Gastrocnemius medialis (tissue), 4 donors: Measurements from ENCODE around the gene CACNA1S. TPM values are rescaled to one million over a fixed set of nuclear protein-coding genes. Genes with fewer than 3 reads are reported as not detected.

ENCODE experiments used
- ATAC-seq, 2 donors: fragments of 150-250 bp; one replicate each; pipeline ENCODE4 v1.9.1; 2016
- DNase-seq, 2 donors: peaks; one replicate each; pipeline ENCODE4 v3.0.0-alpha.2; 2019
- H3K27ac ChIP-seq, 4 donors: fragments of 200-600 bp; sonication (generic); 1 replicate in 1 of 4; 2 replicates in 3 of 4; pipeline ENCODE4 v1.5.1; 2016 to 2018; ENCODE audit warnings: mild to moderate bottlenecking in 2 of 4, moderate library complexity in 1 of 4
- H3K27me3 ChIP-seq, 3 donors: fragments of 200-600 bp; sonication (generic) in 2 of 3; 1 replicate in 1 of 3; 2 replicates in 2 of 3; pipeline versions ENCODE4 v1.5.1 to v1.6.0; 2016 to 2019; ENCODE audit warnings: mild to moderate bottlenecking in 1 of 3, moderate library complexity in 1 of 3
- H3K36me3 ChIP-seq, 2 donors: fragments of 200-600 bp; sonication (generic) in 1 of 2; one replicate each; pipeline ENCODE4 v1.5.1; 2017 to 2018
- H3K4me1 ChIP-seq, 2 donors: fragments of 200-600 bp; sonication (generic) in 1 of 2; one replicate each; pipeline ENCODE4 v1.5.1; 2016 to 2017; ENCODE audit warnings: mild to moderate bottlenecking in 2 of 2
- H3K4me3 ChIP-seq, 4 donors: fragments of 200-600 bp; sonication (generic) in 3 of 4; 1 replicate in 1 of 4; 2 replicates in 3 of 4; pipeline ENCODE4 v1.5.1; 2016 to 2019; ENCODE audit warnings: mild to moderate bottlenecking in 2 of 4
- H3K9me3 ChIP-seq, 3 donors: fragments of 200-600 bp; sonication (generic) in 2 of 3; 1 replicate in 1 of 3; 2 replicates in 2 of 3; pipeline ENCODE4 v1.5.1; 2016 to 2019
- CTCF ChIP-seq, 5 experiments: fragments of 450-650 bp in 3 of 5; fragments of 200-600 bp in 2 of 5; sonication (generic) in 2 of 5; IDR thresholded peaks in 4 of 5; conservative IDR thresholded peaks in 1 of 5; 1 replicate in 4 of 5; 2 replicates in 1 of 5; pipeline ENCODE4 v1.5.1; 2016 to 2019; ENCODE audit warnings: antibody characterized with exemption in 5 of 5, mild to moderate bottlenecking in 3 of 5, moderate library complexity in 3 of 5
- POLR2A ChIP-seq, 2 donors: fragments of 450-650 bp; IDR thresholded peaks; one replicate each; pipeline ENCODE4 v1.6.1; 2017; ENCODE audit warnings: antibody characterized with exemption in 2 of 2, mild to moderate bottlenecking in 2 of 2, moderate library complexity in 2 of 2
- in situ Hi-C, 4 donors: fragments of 200-750 bp; cut with MboI; loops; one replicate each; pipeline versions ENCODE4 v1.15.0 to v1.8.0; 2017; ENCODE audit warnings: low sequenced_read_pairs in 4 of 4
- intact Hi-C: fragments of 100-400 bp; cut with DNase I; formaldehyde crosslinking; loops from one replicate; pipeline ENCODE4 v1.15.1; 2023; ENCODE audit warnings: low total_unique reads
- total RNA-seq, 4 donors: library from RNA; depleted of rRNA; stranded (reverse); fragments of >200 nt; gene quantifications; one replicate each; pipeline versions ENCODE4 v1.1.0 to v1.2.3, GENCODE V29; 2016

CACNA1S gene
- total RNA-seq, 4 donors from 2014 or later, result 74.3 to 93.5 (median 81.2) TPM

GRCh38 chr1:201077736-201078135 is 34.5 kb downstream of the CACNA1S start:
- H3K4me1 ChIP-seq, result no peaks in the 10 kb centered on the region
- peak overlapping the region in 1 of 4 donors; percentile 27 for H3K27ac ChIP-seq
- H3K36me3 ChIP-seq, result peaks cover 0 to 42% of the 10 kb centered on the region in 2 donors
- in situ Hi-C loops (no loop called here), intact Hi-C loops (no loop called here)
- DNase-seq, result no peak
- H3K4me3 ChIP-seq, result no peak overlapping the region
- no peak for ATAC-seq
- no peaks in the 10 kb centered on the region for H3K27me3 ChIP-seq
- TF ChIP-seq POLR2A (IDR thresholded peaks at IDR 0.05) (no peak), CTCF (IDR thresholded peaks at IDR 0.05 in 4 of 5, conservative IDR thresholded peaks at IDR 0.05 in 1 of 5) (no peak)
- no peaks in the 10 kb centered on the region for H3K9me3 ChIP-seq

GRCh38 chr1:201077116-201077515 is 35.1 kb downstream of the CACNA1S start:
- intact Hi-C loops, result no loop called here

GRCh38 chr1:201076092-201076491 is 36.1 kb downstream of the CACNA1S start:
- no peaks in the 10 kb centered on the region for H3K4me1 ChIP-seq
- in situ Hi-C loops (no loop called here), intact Hi-C loops (no loop called here)
- no peaks in the 10 kb centered on the region for H3K9me3 ChIP-seq
- H3K27ac ChIP-seq, result peak overlapping the region in 1 of 4 donors; percentile 43
- no peak overlapping the region for H3K4me3 ChIP-seq
- TF ChIP-seq POLR2A (IDR thresholded peaks at IDR 0.05) (no peak), CTCF (IDR thresholded peaks at IDR 0.05 in 4 of 5, conservative IDR thresholded peaks at IDR 0.05 in 1 of 5) (no peak)
- DNase-seq, result no peak
- H3K27me3 ChIP-seq, result no peaks in the 10 kb centered on the region
- H3K36me3 ChIP-seq, result peaks cover 0 to 38% of the 10 kb centered on the region in 2 donors
- ATAC-seq, result no peak

More at GRCh38 chr1:201077116-201077515, 35.1 kb downstream of the CACNA1S start:
- DNase-seq (no peak), ATAC-seq (no peak)
- Histone ChIP-seq H3K27ac (peak overlapping the region in 1 of 4 donors; percentile 43), H3K36me3 (peaks cover 0 to 43% of the 10 kb centered on the region in 2 donors), H3K4me1 (no peaks in the 10 kb centered on the region), H3K9me3 (no peaks in the 10 kb centered on the region), H3K27me3 (no peaks in the 10 kb centered on the region), H3K4me3 (no peak overlapping the region)
- in situ Hi-C loops, result no loop called here
- TF ChIP-seq POLR2A (IDR thresholded peaks at IDR 0.05), result no peak
- no peak for TF ChIP-seq CTCF (IDR thresholded peaks at IDR 0.05 in 4 of 5, conservative IDR thresholded peaks at IDR 0.05 in 1 of 5)

- intact Hi-C loops (no loop called here), in situ Hi-C loops (no loop called here)
- no peaks in the 10 kb centered on the region for H3K9me3 ChIP-seq
- H3K27ac ChIP-seq, result peak overlapping the region in 1 of 4 donors; percentile 43
- no peaks in the 10 kb centered on the region for H3K27me3 ChIP-seq
- DNase-seq, result no peak
- peaks cover 0 to 51% of the 10 kb centered on the region in 2 donors for H3K36me3 ChIP-seq
- no peak for ATAC-seq
- no peak overlapping the region for H3K4me3 ChIP-seq
- H3K4me1 ChIP-seq, result no peaks in the 10 kb centered on the region
- TF ChIP-seq POLR2A (IDR thresholded peaks at IDR 0.05) (no peak), CTCF (IDR thresholded peaks at IDR 0.05 in 4 of 5, conservative IDR thresholded peaks at IDR 0.05 in 1 of 5) (no peak)
Measured at GRCh38 chr1:201074018-201074417, 38.2 kb downstream of the CACNA1S start.

- no peak overlapping the region for H3K4me3 ChIP-seq
- no peak for ATAC-seq
- intact Hi-C loops (no loop called here), in situ Hi-C loops (no loop called here)
- H3K27me3 ChIP-seq, result no peaks in the 10 kb centered on the region
- H3K36me3 ChIP-seq, result peaks cover 0 to 51% of the 10 kb centered on the region in 2 donors
- H3K27ac ChIP-seq, result peak overlapping the region in 2 of 4 donors; percentile 48 to 50
- H3K4me1 ChIP-seq, result no peaks in the 10 kb centered on the region
- TF ChIP-seq CTCF (IDR thresholded peaks at IDR 0.05 in 4 of 5, conservative IDR thresholded peaks at IDR 0.05 in 1 of 5), result no peak
- no peak for DNase-seq
- no peaks in the 10 kb centered on the region for H3K9me3 ChIP-seq
Measured at GRCh38 chr1:201072922-201073321, 39.3 kb downstream of the CACNA1S start.
